Measurements from ENCODE around the gene ISL1. TPM values are rescaled to one million over a fixed set of nuclear protein-coding genes. Genes with fewer than 3 reads are reported as not detected.

Gene ISL1
- under 1 TPM in 2 of 9 donors, not detected in 7; 0.08 to 0.61 TPM for total RNA-seq
- polyA plus RNA-seq, result not detected
- long read RNA-seq, donor 1, result 0 reads
- long read RNA-seq, donor 2, result 0 reads
- long read RNA-seq, donor 3, result 0 reads

- intact Hi-C loops (cut with DNase I), result no loop called here
- TF ChIP-seq CTCF (IDR thresholded peaks at IDR 0.05), result no peak
- no peak for DNase-seq
- Histone ChIP-seq H3K27ac (peak within 1 kb of the TSS in 1 of 12 donors; percentile 80), H3K27me3 (peaks cover 31 to 100% (median 92%) of the 10 kb centered on the region in 9 donors), H3K9me3 (no peaks in the 10 kb centered on the region), H3K36me3 (no peaks in the 10 kb centered on the region), H3K4me1 (peaks cover 0 to 44% (median 11%) of the 10 kb centered on the region in 12 donors), H3K4me3 (peak within 1 kb of the TSS in 11 of 12 donors; percentile 23 to 52 (median 39))
- ATAC-seq, result peak in 3 of 4 donors; percentile 68 to 82 (median 72)
- WGBS, 4 donors, result 1% methylated on average over 18 to 57 of the region's 57 CpGs
Measured at GRCh38 chr5:51383131-51384121, at the start of gene ISL1. TSS of gene ISL1 (plus strand) at chr5:51383448. CDS start at chr5:51383672, 224 bp downstream.

- H3K4me1 ChIP-seq, result no peaks in the 10 kb centered on the region
- DNase-seq, result no peak
- peaks cover 0 to 3% (median 0%) of the 10 kb centered on the region in 9 donors for H3K27me3 ChIP-seq
- WGBS, 4 donors, result 66 to 87% (median 83%) methylated on average over 2 of the region's 2 CpGs
- intact Hi-C loops (cut with DNase I), result no loop called here
- no peaks in the 10 kb centered on the region for H3K36me3 ChIP-seq
- no peak overlapping the region for H3K27ac ChIP-seq
- H3K4me3 ChIP-seq, result no peak overlapping the region
- no peak for ATAC-seq
- H3K9me3 ChIP-seq, result no peaks in the 10 kb centered on the region
- TF ChIP-seq POLR2A (IDR thresholded peaks at IDR 0.05) (no peak), CTCF (IDR thresholded peaks at IDR 0.05) (no peak)
Measured at GRCh38 chr5:51336878-51337277, 46.4 kb upstream of the ISL1 start.

- intact Hi-C loops (cut with DNase I), result no loop called here
- Histone ChIP-seq H3K36me3 (no peaks in the 10 kb centered on the region), H3K4me1 (no peaks in the 10 kb centered on the region), H3K4me3 (no peak overlapping the region), H3K27ac (no peak overlapping the region), H3K9me3 (peaks cover 0 to 19% (median 4%) of the 10 kb centered on the region in 12 donors), H3K27me3 (no peaks in the 10 kb centered on the region)
- no peak for DNase-seq
- TF ChIP-seq POLR2A (IDR thresholded peaks at IDR 0.05), result no peak
- no peak for TF ChIP-seq CTCF (IDR thresholded peaks at IDR 0.05)
- ATAC-seq, result no peak
- 70 to 84% (median 80%) methylated on average over 2 of the region's 2 CpGs for WGBS, 4 donors
Measured at GRCh38 chr5:51345106-51345505, 38.1 kb upstream of the ISL1 start.

GRCh38 chr5:51347157-51347556 lies 36.1 kb upstream of the ISL1 start:
- WGBS, 4 donors, result 65 to 83% (median 70%) methylated on average over 1 of the region's 1 CpG

More at GRCh38 chr5:51347157-51347556, 36.1 kb upstream of the ISL1 start:
- H3K36me3 ChIP-seq, result no peaks in the 10 kb centered on the region
- no peak overlapping the region for H3K4me3 ChIP-seq
- ATAC-seq (no peak), DNase-seq (no peak)
- no peaks in the 10 kb centered on the region for H3K4me1 ChIP-seq
- intact Hi-C loops (cut with DNase I), result no loop called here
- TF ChIP-seq CTCF (IDR thresholded peaks at IDR 0.05), result no peak
- TF ChIP-seq POLR2A (IDR thresholded peaks at IDR 0.05), result no peak
- no peaks in the 10 kb centered on the region for H3K27me3 ChIP-seq
- H3K9me3 ChIP-seq, result peaks cover 0 to 19% (median 4%) of the 10 kb centered on the region in 12 donors
- no peak overlapping the region for H3K27ac ChIP-seq
